ENCODE measurements around the gene ATP11A.

ATP11A gene

GRCh38 chr13:112833551-112834257, 143.9 kb downstream of the ATP11A start:
- no peak overlapping the region for H3K4me3 ChIP-seq (ENCODE audit: low read depth, low read length)
- no peak for DNase-seq (ENCODE audit: low read depth, low spot score)
- TF ChIP-seq CTCF (IDR thresholded peaks at IDR 0.05; ENCODE audit: low read depth, low read length), result no peak
- in situ Hi-C loops (cut with HindIII; ENCODE audit: low sequenced_read_pairs), result no loop called here

GRCh38 chr13:112835344-112835743, 145.5 kb downstream of the ATP11A start:
- DNase-seq (ENCODE audit: low read depth, low spot score), result no peak
- H3K4me3 ChIP-seq (ENCODE audit: low read depth, low read length), result no peak overlapping the region
- in situ Hi-C loops (cut with HindIII; ENCODE audit: low sequenced_read_pairs), result no loop called here
- TF ChIP-seq CTCF (IDR thresholded peaks at IDR 0.05; ENCODE audit: low read depth, low read length), result no peak

- TF ChIP-seq CTCF (IDR thresholded peaks at IDR 0.05; ENCODE audit: low read depth, low read length), result no peak
- in situ Hi-C loops (cut with HindIII; ENCODE audit: low sequenced_read_pairs), result no loop called here
- H3K4me3 ChIP-seq (ENCODE audit: low read depth, low read length), result no peak overlapping the region
- DNase-seq (ENCODE audit: low read depth, low spot score), result no peak
Measured at GRCh38 chr13:112835796-112836195, 146.0 kb downstream of the ATP11A start.

- in situ Hi-C loops (cut with HindIII; ENCODE audit: low sequenced_read_pairs), result no loop called here
Measured at GRCh38 chr13:112836940-112837339, 147.1 kb downstream of the ATP11A start.

GRCh38 chr13:112837371-112838037, 147.7 kb downstream of the ATP11A start:
- in situ Hi-C loops (cut with HindIII; ENCODE audit: low sequenced_read_pairs), result no loop called here

More at GRCh38 chr13:112836940-112837339, 147.1 kb downstream of the ATP11A start:
- DNase-seq (ENCODE audit: low read depth, low spot score), result no peak
- H3K4me3 ChIP-seq (ENCODE audit: low read depth, low read length), result no peak overlapping the region
- no peak for TF ChIP-seq CTCF (IDR thresholded peaks at IDR 0.05; ENCODE audit: low read depth, low read length)

More at GRCh38 chr13:112837371-112838037, 147.7 kb downstream of the ATP11A start:
- no peak for DNase-seq (ENCODE audit: low read depth, low spot score)
- H3K4me3 ChIP-seq (ENCODE audit: low read depth, low read length), result no peak overlapping the region
- no peak for TF ChIP-seq CTCF (IDR thresholded peaks at IDR 0.05; ENCODE audit: low read depth, low read length)

Data from astrocyte of the spinal cord (primary cell).